GM12891 (cell line): ENCODE results near the gene MLH3.

ENCODE experiments used
- DNase-seq: peaks from one replicate; pipeline ENCODE4 v3.0.0; 2011; ENCODE audit warnings: low spot score; ENCODE audit not compliant: insufficient read length
- FAIRE-seq: peaks from 2 replicates; lab custom pipeline; 2011; peaks lifted over from hg19 to GRCh38; lab: Jason Lieb, UNC
- PAX5 ChIP-seq: IDR thresholded peaks from 2 replicates; pipeline ENCODE4 v1.6.1; 2011; ENCODE audit warnings: low read length, moderate library complexity, mild to moderate bottlenecking; ENCODE audit not compliant: insufficient read depth, severe bottlenecking
- POLR2A ChIP-seq: IDR thresholded peaks from 2 replicates; pipeline ENCODE4 v1.6.1; 2011; ENCODE audit warnings: low read depth, low read length, control low read depth
- POLR2AphosphoS5 ChIP-seq: IDR thresholded peaks from 2 replicates; pipeline ENCODE4 v1.6.1; 2011; ENCODE audit warnings: low read depth, low read length, control low read depth
- POU2F2 ChIP-seq: IDR thresholded peaks from 2 replicates; pipeline ENCODE4 v1.6.1; 2011; ENCODE audit warnings: low read depth, mild to moderate bottlenecking, control low read depth, low read length, moderate library complexity
- SPI1 ChIP-seq: IDR thresholded peaks from 2 replicates; pipeline ENCODE4 v1.6.1; 2011; ENCODE audit warnings: low read depth, low read length, control low read depth
- TAF1 ChIP-seq: IDR thresholded peaks from 2 replicates; pipeline ENCODE4 v1.6.1; 2011; ENCODE audit warnings: low read depth, low read length, control low read depth

The MLH3 gene

GRCh38 chr14:74981462-74981782, 69.8 kb downstream of the MLH3 start:
- FAIRE-seq = no peak

GRCh38 chr14:74980731-74981461, 70.4 kb downstream of the MLH3 start:
- FAIRE-seq (no peak), DNase-seq (no peak)
- no peak for TF ChIP-seq POU2F2
- TF ChIP-seq PAX5 = no peak
- TF ChIP-seq POLR2A = no peak
- TF ChIP-seq POLR2AphosphoS5 = no peak
- TF ChIP-seq TAF1 = no peak
- TF ChIP-seq SPI1 = no peak

More at GRCh38 chr14:74981462-74981782, 69.8 kb downstream of the MLH3 start:
- TF ChIP-seq POLR2AphosphoS5 (no peak), PAX5 (no peak), POU2F2 (no peak), SPI1 (no peak), POLR2A (no peak), TAF1 (no peak)
- no peak for DNase-seq

- FAIRE-seq (no peak), DNase-seq (no peak)
- TF ChIP-seq POLR2AphosphoS5 (no peak), SPI1 (no peak), POLR2A (no peak), POU2F2 (no peak), TAF1 (no peak), PAX5 (no peak)
Measured at GRCh38 chr14:74980398-74980730, 70.9 kb downstream of the MLH3 start.

- no peak for DNase-seq
Measured at GRCh38 chr14:74979442-74980397, 71.5 kb downstream of the MLH3 start.

GRCh38 chr14:74979029-74979428, 72.2 kb downstream of the MLH3 start:
- TF ChIP-seq PAX5 (no peak), TAF1 (no peak), POU2F2 (no peak), SPI1 (no peak), POLR2AphosphoS5 (no peak), POLR2A (no peak)
- FAIRE-seq = no peak
- DNase-seq = no peak

More at GRCh38 chr14:74979442-74980397, 71.5 kb downstream of the MLH3 start:
- no peak for TF ChIP-seq SPI1
- no peak for TF ChIP-seq POLR2A
- no peak for TF ChIP-seq PAX5
- TF ChIP-seq POLR2AphosphoS5 = no peak
- no peak for TF ChIP-seq POU2F2
- TF ChIP-seq TAF1 = no peak
- no peak for FAIRE-seq

GRCh38 chr14:74978416-74978947, 72.8 kb downstream of the MLH3 start:
- DNase-seq (no peak), FAIRE-seq (no peak)
- TF ChIP-seq POLR2A = no peak
- TF ChIP-seq TAF1 = no peak
- TF ChIP-seq POU2F2 = no peak
- TF ChIP-seq POLR2AphosphoS5 = no peak
- TF ChIP-seq SPI1 = no peak

- TF ChIP-seq PAX5 (no peak), SPI1 (no peak)
- FAIRE-seq (no peak), DNase-seq (no peak)
Measured at GRCh38 chr14:74977901-74978385, 73.3 kb downstream of the MLH3 start.

- no peak for FAIRE-seq
- no peak for DNase-seq
- TF ChIP-seq POLR2AphosphoS5 = no peak
- no peak for TF ChIP-seq POU2F2
- no peak for TF ChIP-seq SPI1
- TF ChIP-seq POLR2A = no peak
- TF ChIP-seq TAF1 = no peak
- TF ChIP-seq PAX5 = no peak
Measured at GRCh38 chr14:74977164-74977900, 73.9 kb downstream of the MLH3 start.

- TF ChIP-seq PAX5 (no peak), SPI1 (no peak), POLR2A (no peak), POLR2AphosphoS5 (no peak), TAF1 (no peak), POU2F2 (no peak)
- DNase-seq = no peak
- FAIRE-seq = peak; percentile 33
Measured at GRCh38 chr14:74976264-74977113, 74.8 kb downstream of the MLH3 start.
